D721Med (cell line): ENCODE results near the gene TMEM150B.

ENCODE experiments used
- DNase-seq: peaks from one replicate; pipeline ENCODE4 v3.0.0; 2011; ENCODE audit warnings: low spot score; ENCODE audit not compliant: insufficient read length
- FAIRE-seq: peaks from 2 replicates; lab custom pipeline; 2011; peaks lifted over from hg19 to GRCh38; lab: Jason Lieb, UNC
- CTCF ChIP-seq: IDR thresholded peaks from 2 replicates; pipeline ENCODE4 v1.5.1; 2012; ENCODE audit warnings: mild to moderate bottlenecking, control low read depth; ENCODE audit not compliant: insufficient read depth; ENCODE audit errors: missing control alignments

TMEM150B gene

GRCh38 chr19:55347442-55348009, 22.4 kb upstream of the TMEM150B start:
- TF ChIP-seq CTCF, result no peak
- FAIRE-seq (no peak), DNase-seq (no peak)

- FAIRE-seq (no peak), DNase-seq (no peak)
- no peak for TF ChIP-seq CTCF
These were observed 21.7 kb upstream of the TMEM150B start for GRCh38 chr19:55346725-55347441.

- no peak for TF ChIP-seq CTCF
- FAIRE-seq, result no peak
- DNase-seq, result no peak
These were observed 20.9 kb upstream of the TMEM150B start for GRCh38 chr19:55345818-55346724.

- TF ChIP-seq CTCF, result no peak
- FAIRE-seq (no peak), DNase-seq (no peak)
These were observed 20.1 kb upstream of the TMEM150B start for GRCh38 chr19:55345101-55345817.

- no peak for TF ChIP-seq CTCF
- no peak for DNase-seq
- no peak for FAIRE-seq
These were observed 19.3 kb upstream of the TMEM150B start for GRCh38 chr19:55344444-55344843.

GRCh38 chr19:55341595-55342531, 16.7 kb upstream of the TMEM150B start:
- TF ChIP-seq CTCF, result no peak
- FAIRE-seq (no peak), DNase-seq (no peak)
